Fibroblast of the conjunctiva (primary cell): ENCODE data around the gene PRR15L.
"Not testable (repeated sequence)": the region's sequence is repeated elsewhere in the genome, so short reads cannot be mapped to it uniquely, and the experiment has no call there.

ENCODE experiments used
- DNase-seq: peaks from one replicate; pipeline ENCODE4 v3.0.0-alpha.2; 2010; ENCODE audit warnings: low read depth

The PRR15L gene

DNA sequence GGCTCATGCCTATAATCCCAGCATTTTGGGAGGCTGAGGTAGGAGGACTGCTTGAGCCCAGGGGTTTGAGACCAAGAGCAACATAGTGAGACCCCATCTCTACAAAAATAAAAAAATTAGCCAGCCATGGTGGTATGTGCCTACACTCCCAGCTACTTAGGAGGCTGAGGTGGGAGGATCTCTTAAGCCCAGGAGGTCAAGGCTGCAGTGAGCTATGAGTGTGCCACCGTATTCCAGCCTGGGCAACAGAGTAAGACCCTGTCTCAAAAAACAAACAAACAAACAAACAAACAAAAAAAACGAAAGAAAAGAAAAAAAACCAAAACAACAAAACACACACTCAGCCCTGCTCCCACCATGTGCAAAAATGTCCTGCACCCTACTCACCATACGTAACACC, 22.2 kb downstream of the PRR15L start:
- not testable (repeated sequence) for DNase-seq

DNA sequence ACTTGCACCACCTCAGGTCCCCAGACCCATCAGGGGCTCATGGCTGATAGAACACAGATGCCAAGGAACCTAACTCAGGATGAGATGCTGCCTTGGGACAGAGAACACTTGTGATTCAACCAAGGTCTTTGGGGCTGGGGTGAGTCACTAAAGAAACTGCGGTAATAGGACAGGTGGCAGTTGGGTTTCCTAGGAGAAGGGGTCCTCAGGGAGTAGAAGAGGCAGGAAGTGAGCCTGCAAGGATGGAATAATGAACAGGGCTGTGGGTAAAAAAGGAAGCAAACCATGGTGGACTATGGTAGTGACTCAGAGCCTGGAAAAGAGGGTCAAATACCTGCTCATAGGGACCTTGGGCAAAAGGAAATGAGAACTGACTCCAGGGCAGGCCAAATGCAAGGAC, 22.8 kb downstream of the PRR15L start:
- no peak for DNase-seq

DNA sequence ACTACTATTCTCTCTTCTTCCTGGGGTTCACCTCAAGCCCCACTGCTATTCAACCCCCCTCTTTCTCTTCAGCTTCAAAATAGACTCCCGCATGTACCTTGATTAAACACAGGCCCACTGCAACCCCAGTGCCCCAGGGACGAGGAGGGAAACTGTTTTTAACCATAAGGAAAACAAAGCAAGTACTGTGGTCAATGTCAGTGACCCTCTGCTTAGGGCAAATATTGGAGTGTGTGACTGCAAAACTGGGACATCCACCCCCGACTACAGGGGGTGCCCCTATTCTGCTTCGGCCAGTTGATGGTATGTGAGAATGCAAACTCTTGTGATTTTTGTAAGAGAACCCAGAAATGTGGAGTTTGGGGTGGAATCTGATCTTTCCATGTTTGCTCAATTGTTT, 25.8 kb downstream of the PRR15L start:
- DNase-seq, result no peak

DNA sequence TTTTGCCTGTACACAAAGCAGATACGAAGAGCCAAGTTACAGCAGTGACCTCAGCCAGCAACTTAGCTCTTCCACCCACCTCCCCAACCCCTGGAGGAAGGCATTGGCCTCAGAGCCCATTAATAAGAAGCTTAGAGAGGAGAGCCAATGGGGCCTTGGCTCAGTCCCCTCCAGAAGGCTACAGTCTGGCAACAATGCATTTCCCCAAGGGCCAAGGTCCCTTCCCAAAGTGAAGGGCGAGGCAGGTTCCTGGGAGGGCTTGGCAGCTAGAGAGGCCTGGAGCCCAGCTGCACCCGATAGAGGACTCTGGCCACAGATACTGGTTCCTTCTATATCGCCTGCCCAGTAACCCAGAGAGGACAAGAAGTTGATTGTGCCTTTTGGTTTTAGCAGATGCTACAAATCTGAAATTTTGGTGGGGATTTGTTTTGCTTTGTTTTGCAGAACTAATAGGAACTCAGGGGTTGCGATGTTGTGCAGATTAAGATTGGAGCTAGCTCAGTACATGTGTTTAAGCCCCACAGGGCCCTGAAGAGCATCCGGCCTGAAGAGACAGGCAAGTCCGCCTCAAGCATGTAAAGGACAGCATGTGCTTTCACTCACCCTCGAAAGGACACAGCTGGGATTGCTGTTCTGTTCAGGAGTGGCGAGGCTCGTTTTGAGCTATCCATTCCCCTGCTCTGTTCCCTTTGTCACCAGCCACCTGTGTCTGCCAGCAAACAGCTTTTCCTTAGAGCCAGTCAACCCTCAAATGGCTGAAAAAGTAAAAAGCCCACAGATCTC, 28.3 kb downstream of the PRR15L start:
- no peak for DNase-seq

DNA sequence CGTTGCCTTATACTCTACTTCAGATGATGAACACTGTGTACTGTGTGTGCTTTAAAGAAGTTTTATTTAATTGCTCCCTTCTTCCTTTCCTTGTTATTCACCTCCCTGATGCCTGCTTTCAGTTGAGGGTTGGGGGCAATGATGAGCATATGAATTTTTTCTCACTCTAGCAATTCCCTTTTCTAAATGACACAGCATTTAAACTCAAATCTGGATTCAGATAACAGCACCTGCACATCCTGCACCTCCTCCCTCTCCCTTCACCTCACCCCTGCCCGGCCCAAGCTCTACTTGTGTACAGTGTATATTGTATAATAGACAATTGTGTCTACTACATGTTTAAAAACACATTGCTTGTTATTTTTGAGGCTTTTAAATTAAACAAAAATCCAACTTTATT, 29.3 kb downstream of the PRR15L start:
- no peak for DNase-seq

- DNase-seq, result no peak
Measured at GRCh38 chr17:47927821-47928400, 29.8 kb downstream of the PRR15L start.

GRCh38 chr17:47925678-47925988, 32.0 kb downstream of the PRR15L start:
- DNase-seq, result no peak

DNA sequence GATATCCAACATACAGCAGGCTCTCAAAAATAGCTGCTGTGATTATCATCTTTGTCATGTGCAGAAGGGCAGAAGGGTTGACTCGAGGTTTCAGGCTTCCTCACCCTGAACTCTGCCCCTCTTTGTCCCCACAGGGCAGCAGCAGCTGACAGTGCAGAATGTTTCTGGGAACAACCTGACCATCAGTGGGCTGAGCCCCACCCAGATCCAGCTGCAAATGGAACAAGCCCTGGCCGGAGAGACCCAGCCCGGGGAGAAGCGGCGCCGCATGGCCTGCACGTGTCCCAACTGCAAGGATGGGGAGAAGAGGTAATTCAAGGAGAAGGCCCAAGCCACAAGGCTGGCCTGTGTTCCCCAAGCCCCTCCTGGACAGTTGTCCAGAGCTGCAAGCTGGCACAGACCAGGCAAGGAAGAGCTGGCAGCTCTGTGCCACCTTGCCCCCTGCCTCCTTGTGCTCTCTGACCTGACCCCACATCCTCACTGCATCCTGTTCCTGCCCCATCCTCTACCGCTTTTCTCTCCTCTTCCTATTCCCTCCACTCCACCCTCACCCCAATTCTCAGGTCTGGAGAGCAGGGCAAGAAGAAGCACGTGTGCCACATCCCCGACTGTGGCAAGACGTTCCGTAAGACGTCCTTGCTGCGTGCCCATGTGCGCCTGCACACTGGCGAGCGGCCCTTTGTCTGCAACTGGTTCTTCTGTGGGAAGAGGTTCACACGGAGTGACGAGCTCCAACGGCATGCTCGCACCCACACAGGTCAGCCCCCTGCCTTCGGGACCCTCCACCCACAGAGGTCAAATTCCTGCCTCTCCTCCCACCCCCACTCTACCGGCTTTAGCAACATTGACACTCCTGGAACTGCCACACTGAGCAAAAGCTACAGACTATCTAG, 32.7 kb downstream of the PRR15L start:
- no peak for DNase-seq

DNA sequence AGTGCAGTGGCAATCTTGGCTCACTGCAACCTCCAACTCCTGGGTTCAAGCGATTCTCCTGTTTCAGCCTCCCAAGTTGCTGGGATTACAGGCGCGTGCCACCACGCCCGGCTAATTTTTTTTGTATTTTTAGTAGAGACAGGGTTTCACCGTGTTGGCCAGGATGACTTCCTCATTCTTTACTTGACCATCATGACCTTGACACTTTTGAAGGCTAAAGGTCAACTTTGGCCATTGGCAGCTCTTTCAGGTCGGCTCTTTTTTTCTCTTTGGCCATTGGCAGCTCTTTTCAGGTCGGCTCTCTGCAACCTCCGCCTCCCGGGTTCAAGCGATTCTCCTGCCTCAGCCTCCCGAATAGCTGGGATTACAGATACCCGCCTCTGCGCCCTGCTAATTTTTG, 37.8 kb downstream of the PRR15L start:
- not testable (repeated sequence) for DNase-seq

DNA sequence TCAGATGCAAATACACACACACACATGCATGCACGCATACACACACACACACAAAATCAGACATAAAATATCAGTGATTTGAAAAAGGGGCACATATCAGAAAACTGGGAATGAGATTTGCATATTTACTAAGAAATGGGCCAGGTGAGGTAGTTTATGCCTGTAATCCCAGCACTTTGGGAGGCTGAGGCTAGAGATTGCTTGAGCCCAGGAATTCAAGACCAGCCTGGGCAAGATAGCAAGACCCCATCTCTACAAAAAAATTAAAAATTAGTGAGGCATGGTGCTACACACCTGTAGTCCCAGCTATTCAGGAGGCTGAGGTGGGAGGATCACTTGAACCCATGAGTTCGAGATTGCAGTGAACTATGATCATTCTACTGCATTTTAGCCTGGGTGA, 38.7 kb downstream of the PRR15L start:
- DNase-seq, result no peak

GRCh38 chr17:47918006-47918405, 39.7 kb downstream of the PRR15L start:
- no peak for DNase-seq

DNA sequence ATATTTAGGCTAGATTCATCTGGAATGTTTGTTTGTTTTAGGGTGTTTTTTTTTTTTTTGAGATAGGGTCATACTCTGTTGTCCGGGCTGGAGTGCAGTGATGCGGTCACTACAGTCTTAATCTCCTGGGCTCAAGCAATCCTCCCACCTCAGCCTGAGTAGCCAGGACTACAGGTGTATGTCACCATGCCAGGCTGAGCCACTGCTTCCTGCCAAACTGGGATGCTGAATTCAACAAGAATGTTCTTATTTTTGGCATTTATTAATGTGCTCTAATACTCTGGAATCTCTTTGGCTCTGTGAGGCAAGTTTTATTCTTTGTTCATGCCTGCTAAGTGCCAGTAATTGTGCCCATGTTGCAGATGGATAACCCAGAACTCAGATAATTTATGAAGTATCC, 40.1 kb downstream of the PRR15L start:
- no peak for DNase-seq

DNA sequence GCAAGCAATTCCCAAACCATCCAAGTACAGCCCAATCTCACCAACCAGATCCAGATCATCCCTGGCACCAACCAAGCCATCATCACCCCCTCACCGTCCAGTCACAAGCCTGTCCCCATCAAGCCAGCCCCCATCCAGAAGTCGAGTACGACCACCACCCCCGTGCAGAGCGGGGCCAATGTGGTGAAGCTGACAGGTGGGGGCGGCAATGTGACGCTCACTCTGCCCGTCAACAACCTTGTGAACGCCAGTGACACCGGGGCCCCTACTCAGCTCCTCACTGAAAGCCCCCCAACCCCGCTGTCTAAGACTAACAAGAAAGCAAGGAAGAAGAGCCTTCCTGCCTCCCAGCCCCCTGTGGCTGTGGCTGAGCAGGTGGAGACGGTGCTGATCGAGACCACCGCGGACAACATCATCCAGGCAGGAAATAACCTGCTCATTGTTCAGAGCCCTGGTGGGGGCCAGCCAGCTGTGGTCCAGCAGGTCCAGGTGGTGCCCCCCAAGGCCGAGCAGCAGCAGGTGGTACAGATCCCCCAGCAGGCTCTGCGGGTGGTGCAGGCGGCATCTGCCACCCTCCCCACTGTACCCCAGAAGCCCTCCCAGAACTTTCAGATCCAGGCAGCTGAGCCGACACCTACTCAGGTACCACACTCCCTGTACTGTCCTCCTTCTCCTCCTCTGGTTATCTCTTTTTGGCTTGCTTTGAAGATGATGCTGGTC, 41.0 kb downstream of the PRR15L start:
- no peak for DNase-seq

DNA sequence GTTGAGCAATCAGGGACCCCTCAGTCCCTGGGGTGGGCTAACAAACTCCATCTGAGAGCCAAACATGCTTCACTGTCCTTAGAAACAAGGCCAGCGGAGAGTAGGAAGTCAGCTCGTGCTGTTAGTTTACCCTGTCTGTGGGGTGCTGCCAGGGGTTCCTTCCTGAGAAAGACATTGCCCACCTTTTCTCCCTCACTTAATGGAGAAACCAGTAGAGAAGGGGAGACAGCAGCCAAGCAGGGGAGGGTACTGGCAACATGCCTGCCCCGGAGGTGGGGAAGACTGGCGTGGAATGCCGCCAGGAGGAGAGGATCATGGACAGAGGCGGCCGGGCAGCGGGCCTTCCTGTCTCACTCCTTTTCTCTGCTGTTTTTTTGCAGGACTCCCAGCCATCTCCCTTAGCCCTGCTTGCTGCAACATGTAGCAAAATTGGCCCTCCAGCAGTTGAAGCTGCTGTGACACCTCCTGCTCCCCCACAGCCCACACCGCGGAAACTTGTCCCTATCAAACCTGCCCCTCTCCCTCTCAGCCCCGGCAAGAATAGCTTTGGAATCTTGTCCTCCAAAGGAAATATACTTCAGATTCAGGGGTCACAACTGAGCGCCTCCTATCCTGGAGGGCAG, 41.8 kb downstream of the PRR15L start:
- no peak for DNase-seq

- no peak for DNase-seq
Measured at GRCh38 chr17:47914306-47914948, 43.3 kb downstream of the PRR15L start.

GRCh38 chr17:47913050-47913449, 44.6 kb downstream of the PRR15L start:
- DNase-seq, result no peak

DNA sequence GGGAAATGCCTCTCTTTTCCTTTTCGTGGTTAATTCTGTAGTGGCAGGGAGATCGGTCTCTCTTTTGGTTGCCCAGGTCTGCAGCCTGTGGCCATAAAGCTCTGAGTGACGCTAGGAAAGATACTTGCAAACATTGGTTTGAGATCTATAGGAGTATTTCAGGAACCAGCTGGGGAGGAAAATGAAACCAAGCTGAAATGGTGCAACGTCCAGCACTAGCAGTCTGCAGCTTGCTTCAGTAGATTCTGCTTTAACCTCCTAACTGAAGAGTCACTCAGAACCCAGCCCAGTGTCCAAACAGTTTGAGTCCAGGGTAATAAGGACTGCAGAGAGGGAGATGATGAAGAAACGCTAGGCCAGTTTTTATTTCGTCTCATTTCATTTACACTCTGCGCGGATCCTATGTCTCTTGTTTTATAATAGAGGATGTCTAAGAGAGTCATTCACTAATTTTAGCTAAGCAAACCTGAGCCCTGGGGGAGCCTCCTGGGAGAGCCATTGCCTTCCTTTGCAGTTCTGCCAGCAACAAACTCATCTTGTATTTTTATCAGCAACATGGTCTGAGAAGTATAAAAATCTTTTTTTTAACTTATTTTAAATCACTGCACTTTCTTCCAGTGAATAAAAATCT, 49.6 kb downstream of the PRR15L start:
- DNase-seq, result no peak

DNA sequence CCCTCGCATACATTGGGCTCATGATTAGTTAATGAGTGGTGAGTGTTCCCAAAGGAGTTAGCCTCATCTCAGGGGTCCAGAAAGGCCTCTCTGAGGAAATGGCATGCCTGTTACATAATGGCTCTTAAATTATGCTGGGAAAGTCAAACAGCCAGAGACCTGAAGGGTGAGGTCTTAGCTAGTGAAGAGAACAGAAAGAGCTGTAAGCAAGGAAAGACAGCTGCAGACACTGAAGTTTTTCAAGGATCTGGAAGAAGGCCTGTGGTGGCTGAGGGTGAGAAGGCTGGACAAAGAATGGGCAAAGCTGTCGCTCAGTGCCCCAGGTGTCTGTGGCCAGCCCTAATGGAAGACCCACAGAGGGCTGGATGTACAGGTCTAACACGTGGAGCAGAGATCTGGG, 51.2 kb downstream of the PRR15L start:
- DNase-seq, result no peak

GRCh38 chr17:47905221-47905733, 52.4 kb downstream of the PRR15L start:
- DNase-seq, result peak; percentile 50

- no peak for DNase-seq
Measured at GRCh38 chr17:47902039-47902744, 55.5 kb downstream of the PRR15L start.
